HCT116 (cell line): Measurements from ENCODE around the gene CSAD.

Experiments
- CEBPB ChIP-seq: IDR thresholded peaks from 2 replicates; pipeline ENCODE4 v1.6.1; 2012; ENCODE audit warnings: low read depth
- EZH2phosphoT487 ChIP-seq: fragments of 200-600 bp; IDR thresholded peaks from 2 replicates; pipeline ENCODE4 v1.6.1; 2018; ENCODE audit warnings: antibody characterized with exemption, borderline replicate concordance
- POLR2A ChIP-seq: IDR thresholded peaks from 2 replicates; pipeline ENCODE4 v1.7.0; 2011; ENCODE audit warnings: borderline replicate concordance; ENCODE audit not compliant: insufficient read depth, insufficient read length; ENCODE audit errors: extremely low read depth
- TF ChIP-seq, protein P1 (sequence below), 3 experiments: fragments of 200-600 bp in 1 of 3; sonication (generic) in 1 of 3; IDR thresholded peaks in 2 of 3; conservative IDR thresholded peaks in 1 of 3; 2 replicates each; pipeline ENCODE4 v1.5.1; 2012 to 2017; ENCODE audit warnings: low read depth in 2 of 3, low read length in 2 of 3, antibody characterized with exemption in 1 of 3, borderline replicate concordance in 1 of 3, control low read depth in 1 of 3, mild to moderate bottlenecking in 1 of 3, mixed read lengths in 1 of 3, mixed run types in 1 of 3, moderate library complexity in 1 of 3; ENCODE audit not compliant: insufficient read depth in 1 of 3

DNA sequence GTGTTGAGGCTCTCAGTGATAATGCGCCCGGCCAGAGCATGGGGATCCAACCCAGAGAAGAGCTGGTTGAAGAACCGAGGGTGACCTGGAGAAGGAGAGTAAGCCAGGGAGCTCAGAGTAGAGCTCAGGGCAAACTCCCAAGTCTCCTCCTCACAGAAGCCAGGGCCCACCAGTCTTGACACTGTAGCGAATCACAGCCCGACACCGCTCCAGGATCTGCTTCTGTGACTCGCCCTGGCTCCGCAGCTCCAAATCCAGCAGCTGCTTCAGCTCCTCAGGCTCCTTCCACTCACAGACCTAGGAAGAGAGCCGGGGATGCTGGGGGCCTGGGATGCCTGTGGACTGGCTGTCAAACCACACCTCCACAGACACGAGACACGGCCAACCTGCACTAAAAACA, 8.4 kb downstream of the CSAD start:
- TF ChIP-seq, protein P1, sequence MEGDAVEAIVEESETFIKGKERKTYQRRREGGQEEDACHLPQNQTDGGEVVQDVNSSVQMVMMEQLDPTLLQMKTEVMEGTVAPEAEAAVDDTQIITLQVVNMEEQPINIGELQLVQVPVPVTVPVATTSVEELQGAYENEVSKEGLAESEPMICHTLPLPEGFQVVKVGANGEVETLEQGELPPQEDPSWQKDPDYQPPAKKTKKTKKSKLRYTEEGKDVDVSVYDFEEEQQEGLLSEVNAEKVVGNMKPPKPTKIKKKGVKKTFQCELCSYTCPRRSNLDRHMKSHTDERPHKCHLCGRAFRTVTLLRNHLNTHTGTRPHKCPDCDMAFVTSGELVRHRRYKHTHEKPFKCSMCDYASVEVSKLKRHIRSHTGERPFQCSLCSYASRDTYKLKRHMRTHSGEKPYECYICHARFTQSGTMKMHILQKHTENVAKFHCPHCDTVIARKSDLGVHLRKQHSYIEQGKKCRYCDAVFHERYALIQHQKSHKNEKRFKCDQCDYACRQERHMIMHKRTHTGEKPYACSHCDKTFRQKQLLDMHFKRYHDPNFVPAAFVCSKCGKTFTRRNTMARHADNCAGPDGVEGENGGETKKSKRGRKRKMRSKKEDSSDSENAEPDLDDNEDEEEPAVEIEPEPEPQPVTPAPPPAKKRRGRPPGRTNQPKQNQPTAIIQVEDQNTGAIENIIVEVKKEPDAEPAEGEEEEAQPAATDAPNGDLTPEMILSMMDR (IDR thresholded peaks at IDR 0.05 in 2 of 3, conservative IDR thresholded peaks at IDR 0.05 in 1 of 3; ENCODE audit: borderline replicate concordance in 1 of 3, insufficient read depth in 1 of 3, low read depth in 2 of 3, low read length in 2 of 3) = no peak
- TF ChIP-seq EZH2phosphoT487 (no peak), POLR2A (no peak), CEBPB (no peak)
